Psoas muscle (tissue), 8 donors: ENCODE measurements around the gene SLC39A11. TPM values are rescaled to one million over a fixed set of nuclear protein-coding genes. Genes with fewer than 3 reads are reported as not detected.

Source experiments
- ATAC-seq, 4 donors: fragments of 200-7000 bp; cut with Tn5 transposase; one replicate each; pipeline ENCODE4 v1.9.1; 2020; ENCODE audit warnings: moderate library complexity in 3 of 4, mild to moderate bottlenecking in 2 of 4
- DNase-seq, 2 donors: peaks; one replicate each; pipeline ENCODE4 v3.0.0-alpha.2; 2020
- H3K27ac ChIP-seq: fragments of 200-600 bp; one replicate; pipeline ENCODE4 v1.8.0; 2022
- H3K27me3 ChIP-seq, 3 donors: fragments of 200-600 bp in 1 of 3; one replicate each; pipeline versions ENCODE4 v1.6.1 to v1.8.0; 2013 to 2022; ENCODE audit warnings: low read length in 2 of 3, mild to moderate bottlenecking in 2 of 3, moderate library complexity in 1 of 3; ENCODE audit not compliant: insufficient read depth in 3 of 3
- H3K36me3 ChIP-seq, 2 donors: fragments of 200-600 bp in 1 of 2; one replicate each; pipeline versions ENCODE4 v1.6.1 to v1.8.0; 2013 to 2022; ENCODE audit warnings: low read depth in 1 of 2, mild to moderate bottlenecking in 1 of 2, moderate library complexity in 1 of 2; ENCODE audit not compliant: insufficient read depth in 1 of 2
- H3K4me1 ChIP-seq: fragments of 200-600 bp; one replicate; pipeline ENCODE4 v1.8.0; 2022
- H3K4me3 ChIP-seq: fragments of 200-600 bp; one replicate; pipeline ENCODE4 v1.8.0; 2022; ENCODE audit warnings: mild to moderate bottlenecking
- H3K9me3 ChIP-seq: fragments of 200-600 bp; one replicate; pipeline ENCODE4 v1.8.0; 2022
- WGBS, 3 donors: extraction: QIAGEN DNeasy Blood & Tissue Kit; methylation state at CpG; one replicate each; pipeline versions ENCODE4 v1.1.6 to v1.1.7; 2013; 5-methylcytosine and 5-hydroxymethylcytosine counted together
- intact Hi-C, 2 donors: fragments of 100-400 bp; cut with DNase I; formaldehyde crosslinking; loops; one replicate each; pipeline versions ENCODE4 v1.11.0 to v1.14.2; 2022
- polyA plus RNA-seq, 3 donors: library from polyadenylated mRNA; stranded (reverse); fragments of 200-250 nt; gene quantifications; one replicate each; pipeline ENCODE4 v1.2.3, GENCODE V29; 2013
- total RNA-seq, 4 donors: library from RNA; stranded (reverse); fragmentation: NEBNext Ultra II Directional in 2 of 4; extraction: Animal tissue kit (Norgen Biotek cat#: 25700) in 2 of 4; gene quantifications; one replicate each; pipeline versions ENCODE4 v1.2.1 to v1.2.4, GENCODE V29; 2021 to 2023
- TF ChIP-seq, protein P1 (sequence below): fragments of 200-600 bp; IDR thresholded peaks from one replicate; pipeline ENCODE4 v1.8.0; 2022; ENCODE audit warnings: antibody characterized with exemption
- donor health status: healthy with polysubstance abuse.
- donor health status: DM: no; HTN: no; CAD: no; lungs with moderate emphysema.
- donor health status: Bipolar disorder and iron deficiency.
- donor health status: healthy.
- donor health status: DM: yes; HTN: yes; CAD: no.
- donor health status: DM: no; HTN: no; CAD: no.
- donor health status: DM: no; HTN: no; CAD: no.
- donor health status: DM: yes; HTN: yes; CAD: no.

SLC39A11 gene
- total and polyA plus RNA-seq, 7 donors = 1.6 to 9.7 (median 7.9) TPM

- ATAC-seq (no peak), DNase-seq (no peak)
- TF ChIP-seq, protein P1, sequence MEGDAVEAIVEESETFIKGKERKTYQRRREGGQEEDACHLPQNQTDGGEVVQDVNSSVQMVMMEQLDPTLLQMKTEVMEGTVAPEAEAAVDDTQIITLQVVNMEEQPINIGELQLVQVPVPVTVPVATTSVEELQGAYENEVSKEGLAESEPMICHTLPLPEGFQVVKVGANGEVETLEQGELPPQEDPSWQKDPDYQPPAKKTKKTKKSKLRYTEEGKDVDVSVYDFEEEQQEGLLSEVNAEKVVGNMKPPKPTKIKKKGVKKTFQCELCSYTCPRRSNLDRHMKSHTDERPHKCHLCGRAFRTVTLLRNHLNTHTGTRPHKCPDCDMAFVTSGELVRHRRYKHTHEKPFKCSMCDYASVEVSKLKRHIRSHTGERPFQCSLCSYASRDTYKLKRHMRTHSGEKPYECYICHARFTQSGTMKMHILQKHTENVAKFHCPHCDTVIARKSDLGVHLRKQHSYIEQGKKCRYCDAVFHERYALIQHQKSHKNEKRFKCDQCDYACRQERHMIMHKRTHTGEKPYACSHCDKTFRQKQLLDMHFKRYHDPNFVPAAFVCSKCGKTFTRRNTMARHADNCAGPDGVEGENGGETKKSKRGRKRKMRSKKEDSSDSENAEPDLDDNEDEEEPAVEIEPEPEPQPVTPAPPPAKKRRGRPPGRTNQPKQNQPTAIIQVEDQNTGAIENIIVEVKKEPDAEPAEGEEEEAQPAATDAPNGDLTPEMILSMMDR = no peak
- Histone ChIP-seq H3K9me3 (no peaks in the 10 kb centered on the region), H3K27me3 (peaks cover 0 to 9% (median 6%) of the 10 kb centered on the region in 3 donors), H3K27ac (no peak overlapping the region), H3K36me3 (no peaks in the 10 kb centered on the region), H3K4me3 (no peak overlapping the region), H3K4me1 (no peaks in the 10 kb centered on the region)
- WGBS, 3 donors = 59 to 72% (median 65%) methylated on average over 9 of the region's 9 CpGs
- intact Hi-C loops = no loop called here
Observed at GRCh38 chr17:72611172-72611571, 481.3 kb downstream of the SLC39A11 start.

DNA sequence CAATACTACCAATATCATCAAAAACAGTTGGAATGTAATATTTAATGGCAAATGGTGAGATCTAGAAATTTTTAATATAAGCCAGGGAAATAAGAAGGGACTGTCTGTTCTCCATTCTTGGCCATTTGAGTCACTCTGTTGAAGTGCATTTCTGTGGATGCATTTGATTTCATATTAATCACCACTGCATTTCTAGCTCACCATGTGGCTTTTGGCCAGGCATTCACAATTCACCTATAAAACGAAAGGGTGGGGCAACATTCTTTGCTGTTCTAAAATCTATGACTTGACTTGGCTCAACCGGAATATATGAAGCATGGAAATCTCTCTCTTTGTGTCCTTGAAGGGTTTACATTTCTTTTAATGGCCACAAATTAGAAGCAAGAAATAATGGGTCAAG is 483.0 kb downstream of the SLC39A11 start:
- DNase-seq = no peak
- H3K4me1 ChIP-seq = no peaks in the 10 kb centered on the region
- TF ChIP-seq, protein P1 = no peak

DNA sequence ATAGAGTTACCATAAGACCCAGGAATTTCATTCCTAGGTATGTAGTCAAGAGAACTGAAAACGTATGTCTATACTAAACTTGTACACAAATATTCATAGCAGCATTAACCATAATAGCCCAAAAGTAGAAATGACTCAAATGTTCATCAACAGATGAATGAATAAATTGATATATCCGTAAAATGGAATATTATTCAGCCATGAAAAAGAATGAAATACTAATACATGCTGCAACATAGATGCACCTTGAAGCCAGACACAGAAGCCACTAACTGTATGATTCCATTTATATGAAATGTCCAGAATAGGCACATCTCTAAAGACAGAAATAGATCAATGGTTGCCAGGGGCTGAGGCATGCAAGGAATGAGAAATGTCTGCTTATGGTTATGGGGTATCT is 484.1 kb downstream of the SLC39A11 start:
- intact Hi-C loops = no loop called here

More for the DNA sequence above, 483.0 kb downstream of the SLC39A11 start:
- Histone ChIP-seq H3K4me3 (no peak overlapping the region), H3K27me3 (peaks cover 0 to 7% (median 3%) of the 10 kb centered on the region in 3 donors), H3K27ac (no peak overlapping the region), H3K9me3 (no peaks in the 10 kb centered on the region), H3K36me3 (no peaks in the 10 kb centered on the region)
- 73 to 81% (median 81%) methylated on average over 2 of the region's 2 CpGs for WGBS, 3 donors
- intact Hi-C loops = no loop called here
- ATAC-seq = no peak

DNA sequence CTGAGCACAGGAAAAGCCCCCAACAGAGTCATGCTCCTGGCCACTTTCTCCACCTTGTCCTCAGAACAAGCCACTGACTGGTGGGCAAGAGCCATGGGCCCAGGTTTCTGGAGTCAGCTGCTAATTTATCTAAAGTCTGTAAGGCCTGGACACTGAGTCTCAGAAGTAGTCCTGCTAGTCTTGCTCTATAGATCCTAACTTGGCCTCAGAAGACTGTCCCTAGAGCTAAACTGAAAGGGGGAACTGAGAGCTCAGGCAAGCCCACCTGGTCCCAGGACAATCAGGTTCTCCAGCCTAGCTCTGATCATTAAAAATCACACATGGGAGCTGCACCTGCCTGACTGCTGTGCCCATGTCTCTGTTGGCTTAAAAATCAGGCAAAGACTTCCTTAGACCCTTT is 485.8 kb downstream of the SLC39A11 start:
- Histone ChIP-seq H3K4me1 (no peaks in the 10 kb centered on the region), H3K36me3 (no peaks in the 10 kb centered on the region), H3K27ac (no peak overlapping the region), H3K9me3 (no peaks in the 10 kb centered on the region), H3K4me3 (no peak overlapping the region), H3K27me3 (peaks cover 0 to 12% (median 0%) of the 10 kb centered on the region in 3 donors)
- intact Hi-C loops = no loop called here
- ATAC-seq = no peak
- no peak for DNase-seq
- TF ChIP-seq, protein P1 = no peak

More for the DNA sequence above, 484.1 kb downstream of the SLC39A11 start:
- Histone ChIP-seq H3K27me3 (peaks cover 0 to 4% (median 3%) of the 10 kb centered on the region in 3 donors), H3K4me3 (no peak overlapping the region), H3K27ac (no peak overlapping the region), H3K4me1 (no peaks in the 10 kb centered on the region), H3K36me3 (no peaks in the 10 kb centered on the region), H3K9me3 (no peaks in the 10 kb centered on the region)
- WGBS, 3 donors = 88 to 94% (median 89%) methylated on average over 2 of the region's 2 CpGs
- DNase-seq (no peak), ATAC-seq (no peak)
- TF ChIP-seq, protein P1 = no peak

GRCh38 chr17:72605543-72605942 is 486.9 kb downstream of the SLC39A11 start:
- Histone ChIP-seq H3K9me3 (no peaks in the 10 kb centered on the region), H3K36me3 (no peaks in the 10 kb centered on the region), H3K27ac (no peak overlapping the region), H3K4me1 (no peaks in the 10 kb centered on the region), H3K4me3 (no peak overlapping the region), H3K27me3 (peaks cover 0 to 12% (median 0%) of the 10 kb centered on the region in 3 donors)
- TF ChIP-seq, protein P1 = no peak
- 65 to 70% (median 70%) methylated on average over 1 of the region's 1 CpG for WGBS, 3 donors
- ATAC-seq = no peak
- no peak for DNase-seq
- intact Hi-C loops = no loop called here
